Parathyroid adenoma (tissue), 2 donors: Measurements from ENCODE around the gene ATRN.

Experiments
- H2AFZ ChIP-seq: fragments of 300-600 bp; sonication (generic); one replicate; pipeline ENCODE4 v1.7.0; 2017; ENCODE audit warnings: antibody characterized with exemption, mild to moderate bottlenecking
- H3K27ac ChIP-seq: fragments of 300-600 bp; sonication (generic); one replicate; pipeline ENCODE4 v1.7.0; 2017
- H3K27me3 ChIP-seq: fragments of 300-600 bp; sonication (generic); one replicate; pipeline ENCODE4 v1.7.0; 2017; ENCODE audit warnings: low read length; ENCODE audit not compliant: control insufficient read depth, insufficient read depth
- H3K36me3 ChIP-seq: fragments of 300-600 bp; sonication (generic); one replicate; pipeline ENCODE4 v1.7.0; 2017; ENCODE audit warnings: low read length; ENCODE audit not compliant: control insufficient read depth, insufficient read depth
- H3K4me1 ChIP-seq: fragments of 300-600 bp; sonication (generic); one replicate; pipeline ENCODE4 v1.7.0; 2017; ENCODE audit warnings: control low read depth
- H3K4me2 ChIP-seq: fragments of 300-600 bp; sonication (generic); one replicate; pipeline ENCODE4 v1.7.0; 2017; ENCODE audit warnings: low read length
- H3K4me3 ChIP-seq: fragments of 300-600 bp; sonication (generic); one replicate; pipeline ENCODE4 v1.7.0; 2017; ENCODE audit warnings: low read depth, low read length
- H3K79me2 ChIP-seq: fragments of 300-600 bp; sonication (generic); one replicate; pipeline ENCODE4 v1.7.0; 2017; ENCODE audit warnings: control low read depth
- H3K9ac ChIP-seq: fragments of 300-600 bp; sonication (generic); one replicate; pipeline ENCODE4 v1.7.0; 2017; ENCODE audit warnings: mild to moderate bottlenecking
- H3K9me3 ChIP-seq: fragments of 300-600 bp; sonication (generic); one replicate; pipeline ENCODE4 v1.7.0; 2017; ENCODE audit warnings: low read length; ENCODE audit not compliant: control insufficient read depth
- TF ChIP-seq, protein P1 (sequence below): fragments of 300-600 bp; sonication (generic); IDR thresholded peaks from one replicate; pipeline ENCODE4 v1.7.0; 2017; ENCODE audit warnings: antibody characterized with exemption, mild to moderate bottlenecking
- donor health status: primary hyperparathyroidism.

The ATRN gene

DNA sequence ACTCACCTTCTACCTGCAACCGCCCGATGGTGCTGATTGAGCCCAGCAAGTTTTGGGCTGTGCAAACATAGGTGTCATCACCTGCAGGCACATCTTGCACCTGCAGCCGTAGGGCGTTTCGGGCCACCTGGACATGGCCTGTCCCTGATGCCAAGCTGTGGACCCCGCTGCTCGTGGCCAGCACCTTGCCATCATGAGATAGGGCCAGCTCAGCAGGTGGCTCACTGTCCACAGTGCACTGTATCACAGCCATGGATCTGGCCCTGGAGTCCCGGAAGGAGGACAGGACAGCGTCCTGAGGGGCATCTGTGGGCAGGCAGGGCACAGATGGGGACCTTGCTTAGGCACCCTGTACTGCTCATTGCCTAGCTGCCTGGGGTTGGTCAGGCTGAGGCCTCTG lies 221.1 kb downstream of the ATRN start:
- Histone ChIP-seq H3K36me3 (no peaks in the 10 kb centered on the region), H3K4me2 (no peak overlapping the region), H3K4me1 (no peaks in the 10 kb centered on the region), H3K79me2 (no peaks in the 10 kb centered on the region), H3K27me3 (no peaks in the 10 kb centered on the region), H2AFZ (no peak overlapping the region), H3K9ac (no peak overlapping the region), H3K9me3 (no peaks in the 10 kb centered on the region), H3K4me3 (no peak overlapping the region), H3K27ac (no peak overlapping the region)
- TF ChIP-seq, protein P1, sequence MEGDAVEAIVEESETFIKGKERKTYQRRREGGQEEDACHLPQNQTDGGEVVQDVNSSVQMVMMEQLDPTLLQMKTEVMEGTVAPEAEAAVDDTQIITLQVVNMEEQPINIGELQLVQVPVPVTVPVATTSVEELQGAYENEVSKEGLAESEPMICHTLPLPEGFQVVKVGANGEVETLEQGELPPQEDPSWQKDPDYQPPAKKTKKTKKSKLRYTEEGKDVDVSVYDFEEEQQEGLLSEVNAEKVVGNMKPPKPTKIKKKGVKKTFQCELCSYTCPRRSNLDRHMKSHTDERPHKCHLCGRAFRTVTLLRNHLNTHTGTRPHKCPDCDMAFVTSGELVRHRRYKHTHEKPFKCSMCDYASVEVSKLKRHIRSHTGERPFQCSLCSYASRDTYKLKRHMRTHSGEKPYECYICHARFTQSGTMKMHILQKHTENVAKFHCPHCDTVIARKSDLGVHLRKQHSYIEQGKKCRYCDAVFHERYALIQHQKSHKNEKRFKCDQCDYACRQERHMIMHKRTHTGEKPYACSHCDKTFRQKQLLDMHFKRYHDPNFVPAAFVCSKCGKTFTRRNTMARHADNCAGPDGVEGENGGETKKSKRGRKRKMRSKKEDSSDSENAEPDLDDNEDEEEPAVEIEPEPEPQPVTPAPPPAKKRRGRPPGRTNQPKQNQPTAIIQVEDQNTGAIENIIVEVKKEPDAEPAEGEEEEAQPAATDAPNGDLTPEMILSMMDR, result no peak

DNA sequence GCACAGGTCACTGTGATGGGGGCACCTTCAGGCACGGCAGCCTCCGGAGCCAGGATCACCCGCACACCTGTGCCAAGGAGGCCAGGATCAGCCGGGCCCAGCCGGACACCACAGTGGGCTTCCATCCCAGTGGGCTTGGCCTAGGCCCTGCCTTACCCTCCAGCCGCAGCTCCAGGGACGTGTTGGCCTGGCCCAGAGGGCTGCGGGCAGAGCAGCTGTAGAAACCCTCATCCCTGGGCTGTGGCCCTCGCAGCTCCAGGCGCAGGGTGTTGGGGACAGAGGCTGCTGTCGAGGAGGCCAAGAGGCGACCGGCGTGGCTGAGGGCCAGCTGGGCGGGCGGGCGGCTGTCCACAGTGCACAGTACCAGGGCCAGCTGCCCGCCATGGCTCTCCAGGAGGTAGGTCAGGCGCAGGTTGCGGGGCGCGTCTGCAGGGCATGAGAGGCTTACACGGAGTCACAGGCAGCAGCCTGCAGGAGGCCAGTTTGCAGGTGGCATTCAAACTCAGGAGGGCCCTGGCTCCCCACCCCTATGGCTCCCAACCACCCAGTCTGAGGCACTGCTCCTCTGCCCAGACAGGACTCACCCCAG lies 222.0 kb downstream of the ATRN start:
- TF ChIP-seq, protein P1, result no peak
- H3K4me1 ChIP-seq, result no peaks in the 10 kb centered on the region
- no peak overlapping the region for H3K9ac ChIP-seq
- no peaks in the 10 kb centered on the region for H3K36me3 ChIP-seq
- no peaks in the 10 kb centered on the region for H3K27me3 ChIP-seq
- no peak overlapping the region for H3K4me3 ChIP-seq
- H3K9me3 ChIP-seq, result no peaks in the 10 kb centered on the region
- H3K27ac ChIP-seq, result no peak overlapping the region
- H3K4me2 ChIP-seq, result no peak overlapping the region
- no peak overlapping the region for H2AFZ ChIP-seq
- H3K79me2 ChIP-seq, result no peaks in the 10 kb centered on the region

DNA sequence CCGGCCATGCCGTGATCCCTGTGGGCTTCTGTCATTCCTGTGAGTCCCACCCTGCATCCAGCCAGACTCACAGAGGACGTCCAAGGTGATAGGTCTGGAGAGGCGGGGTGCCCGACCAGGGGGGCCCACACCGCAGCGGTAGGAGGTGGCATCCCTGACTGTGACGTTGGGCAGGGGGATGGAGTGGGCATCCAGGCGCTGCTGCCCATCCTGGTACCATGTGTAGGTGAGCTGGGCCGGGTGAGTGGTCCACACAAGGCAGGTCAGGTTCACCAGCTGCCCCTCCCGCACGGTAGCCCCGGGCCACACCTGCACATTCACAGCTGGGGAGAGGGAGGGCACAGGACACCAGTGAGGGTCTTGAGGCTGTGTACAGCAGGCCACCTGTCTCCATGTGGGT lies 222.6 kb downstream of the ATRN start:
- Histone ChIP-seq H3K9me3 (no peaks in the 10 kb centered on the region), H3K27me3 (no peaks in the 10 kb centered on the region), H3K4me2 (no peak overlapping the region), H3K9ac (no peak overlapping the region), H3K36me3 (no peaks in the 10 kb centered on the region), H3K4me3 (no peak overlapping the region), H3K4me1 (no peaks in the 10 kb centered on the region), H3K27ac (no peak overlapping the region), H3K79me2 (no peaks in the 10 kb centered on the region), H2AFZ (no peak overlapping the region)
- TF ChIP-seq, protein P1, result no peak

DNA sequence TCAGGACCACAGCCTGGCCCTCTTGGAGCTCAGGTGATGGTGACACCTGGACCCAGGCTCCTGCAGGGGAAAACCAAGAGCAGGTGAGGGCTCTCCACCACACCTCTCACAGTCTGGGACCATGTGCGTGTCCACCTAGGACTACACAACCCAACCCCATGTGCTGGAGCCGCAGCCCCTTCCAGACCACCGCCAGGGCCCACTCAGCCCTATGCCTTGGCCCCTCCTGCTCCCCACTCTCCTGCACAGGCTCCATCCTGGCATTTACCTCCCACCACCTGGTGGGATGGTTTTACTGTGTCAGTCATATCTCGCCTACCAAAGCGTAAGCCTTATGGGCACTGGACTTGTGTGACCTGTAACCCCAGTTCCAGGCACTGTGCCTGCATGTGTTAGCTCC lies 224.0 kb downstream of the ATRN start:
- no peak overlapping the region for H2AFZ ChIP-seq

DNA sequence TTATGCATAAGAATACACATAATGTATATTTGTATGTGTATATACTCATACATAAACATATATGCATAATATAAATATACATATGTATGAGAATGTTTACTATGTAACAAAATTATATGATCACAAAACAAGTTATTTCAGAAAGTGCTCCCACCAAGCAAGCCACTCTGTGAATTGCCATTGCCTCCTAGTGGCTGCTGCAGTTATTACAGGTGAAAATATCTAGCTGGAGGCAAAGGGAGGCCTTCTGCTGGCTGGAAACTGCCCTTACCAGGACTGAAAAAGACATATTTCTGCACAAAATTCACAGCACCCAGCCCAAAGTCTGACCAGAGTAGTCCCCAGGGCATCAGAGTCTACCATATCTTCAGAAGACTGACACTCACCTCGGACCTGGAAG lies 225.4 kb downstream of the ATRN start:
- Histone ChIP-seq H3K9me3 (no peaks in the 10 kb centered on the region), H3K79me2 (no peaks in the 10 kb centered on the region), H3K27ac (no peak overlapping the region), H3K36me3 (no peaks in the 10 kb centered on the region), H3K27me3 (no peaks in the 10 kb centered on the region), H3K4me2 (no peak overlapping the region), H3K9ac (no peak overlapping the region), H2AFZ (no peak overlapping the region), H3K4me3 (no peak overlapping the region), H3K4me1 (no peaks in the 10 kb centered on the region)
- TF ChIP-seq, protein P1, result no peak

More for the DNA sequence above, 224.0 kb downstream of the ATRN start:
- Histone ChIP-seq H3K79me2 (no peaks in the 10 kb centered on the region), H3K27me3 (no peaks in the 10 kb centered on the region), H3K27ac (no peak overlapping the region), H3K4me2 (no peak overlapping the region), H3K36me3 (no peaks in the 10 kb centered on the region), H3K4me3 (no peak overlapping the region), H3K9ac (no peak overlapping the region), H3K9me3 (no peaks in the 10 kb centered on the region), H3K4me1 (no peaks in the 10 kb centered on the region)
- TF ChIP-seq, protein P1, result no peak
